HG03097 (cell line): ENCODE measurements around the gene ACBD6.

ENCODE experiments used
- ATAC-seq: cut with Tn5 transposase; IDR thresholded peaks from one replicate; pipeline ENCODE4 v1.9.1; 2021; ENCODE audit not compliant: unreplicated experiment, low FRiP score

Gene ACBD6

DNA sequence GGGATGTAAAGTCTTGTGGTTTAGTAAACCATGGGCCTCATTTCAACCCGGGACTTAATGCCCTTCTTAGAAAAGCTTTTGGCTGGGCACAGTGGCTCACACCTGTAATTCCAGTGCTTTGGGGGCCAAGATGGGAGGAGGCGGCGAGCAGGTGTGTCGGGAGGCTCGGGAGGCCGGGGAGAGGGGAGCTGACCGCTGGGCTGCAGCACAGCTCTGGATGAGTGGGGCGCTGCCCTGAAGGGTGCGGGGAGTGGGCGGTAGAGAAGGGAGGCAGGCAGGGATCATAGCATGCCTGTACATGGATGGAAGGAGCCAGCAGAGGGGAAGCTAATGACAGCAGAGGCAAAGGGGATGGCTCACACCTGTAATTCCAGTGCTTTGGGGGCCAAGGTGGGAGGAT is 241.3 kb downstream of the ACBD6 start:
- ATAC-seq: no peak

DNA sequence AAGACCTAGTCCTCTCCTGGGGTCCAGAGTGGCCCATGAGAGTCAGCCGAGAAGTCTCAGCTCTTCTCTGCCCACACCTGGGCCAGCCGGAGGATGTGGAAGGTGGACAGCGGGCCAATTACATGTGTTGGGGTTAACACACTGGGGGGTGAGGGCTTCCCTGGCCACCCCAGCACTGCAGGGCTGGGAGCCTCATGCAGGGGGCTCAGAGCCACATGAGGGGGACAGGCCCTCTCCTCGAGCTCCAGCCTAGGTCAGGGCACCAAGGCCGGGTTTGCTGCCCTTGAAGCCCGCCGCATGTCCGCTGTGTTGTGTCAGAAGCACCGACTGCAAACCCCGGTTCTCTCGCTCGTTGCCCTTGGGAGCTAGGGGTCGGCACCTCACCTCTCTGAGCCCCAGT is 241.8 kb downstream of the ACBD6 start:
- no peak for ATAC-seq

DNA sequence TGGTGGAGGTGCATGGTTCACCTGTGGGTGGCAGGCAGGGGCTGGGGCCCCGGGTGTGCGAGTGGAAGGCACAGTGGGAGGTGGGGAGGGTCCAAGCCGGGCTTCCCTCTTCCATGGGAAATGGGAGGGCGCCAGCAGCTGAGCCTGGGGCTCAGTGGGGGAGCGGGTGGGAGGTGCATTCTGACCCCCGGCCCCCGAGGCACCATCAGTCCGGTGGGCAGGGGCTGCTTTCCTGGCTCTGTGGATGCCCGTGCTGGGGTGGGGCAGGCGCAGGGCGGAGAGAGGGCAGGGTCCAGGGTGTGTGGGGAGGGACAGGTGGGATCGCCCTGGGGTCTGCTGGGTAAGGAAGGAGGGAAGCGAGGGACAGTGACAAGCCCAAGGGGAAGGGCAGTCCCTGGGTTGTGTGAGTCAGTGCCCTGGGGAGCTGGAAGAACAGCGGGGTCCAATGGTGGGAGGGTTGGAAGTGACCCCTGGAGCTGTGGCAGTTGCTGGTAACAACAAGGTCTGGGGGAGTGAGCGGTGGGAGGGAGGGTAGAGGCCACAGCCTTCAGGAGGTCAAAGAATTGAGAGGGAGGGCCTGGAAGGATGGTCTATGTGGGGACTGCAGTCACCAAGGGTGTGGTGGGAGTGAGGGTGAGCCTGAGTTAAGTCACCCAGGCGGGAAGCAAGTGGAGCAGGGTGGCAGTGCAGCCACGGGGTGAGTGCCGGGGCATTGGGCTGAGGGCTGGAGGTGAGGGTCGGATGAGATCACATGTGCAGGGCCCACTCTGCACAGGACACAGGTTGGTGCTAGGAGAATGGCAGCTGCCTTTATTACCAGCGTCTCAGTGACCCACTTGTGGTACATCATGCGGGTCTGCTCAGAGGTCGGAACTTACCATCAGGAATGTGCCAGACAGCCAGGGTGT is 242.7 kb downstream of the ACBD6 start:
- ATAC-seq: no peak

DNA sequence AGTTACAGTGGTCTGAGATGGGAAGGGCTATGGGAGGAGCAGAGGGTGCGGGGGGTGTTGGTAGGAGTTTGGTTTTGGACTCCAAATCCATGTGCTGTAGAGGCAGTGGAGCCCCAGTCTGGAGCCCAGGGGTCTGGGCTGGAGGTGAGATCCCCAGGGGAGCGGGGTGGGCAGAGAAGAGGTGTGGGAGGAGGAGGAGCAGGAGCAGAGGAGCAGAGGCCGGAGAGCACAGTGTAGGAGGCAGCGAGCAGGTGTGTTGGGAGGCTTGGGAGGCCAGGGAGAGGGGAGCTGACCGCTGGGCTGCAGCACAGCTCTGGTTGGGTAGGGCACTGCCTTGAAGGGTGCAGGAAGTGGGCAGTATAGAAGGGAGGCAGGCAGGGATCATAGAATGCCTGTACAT is 243.4 kb downstream of the ACBD6 start:
- ATAC-seq: no peak

DNA sequence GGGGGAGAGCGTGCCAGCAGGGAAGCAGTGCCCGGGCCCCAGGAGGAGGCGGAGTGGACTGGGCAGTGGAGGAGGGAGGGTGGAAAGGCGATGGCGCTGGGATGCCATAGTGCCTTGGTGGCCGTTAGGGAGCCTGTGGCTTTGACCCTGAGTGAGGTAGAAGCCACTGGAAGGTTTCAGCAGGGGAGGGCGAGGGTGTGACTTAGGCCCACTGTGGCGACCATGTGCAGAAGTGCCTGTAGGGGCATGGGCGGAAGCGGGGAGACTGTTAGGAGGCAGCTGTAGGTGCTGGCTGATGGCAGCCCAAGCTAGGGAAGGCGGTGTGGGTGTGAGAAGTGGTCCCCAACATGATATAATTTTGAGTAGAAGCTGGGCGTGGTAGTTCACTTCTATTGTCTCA is 244.1 kb downstream of the ACBD6 start:
- no peak for ATAC-seq

DNA sequence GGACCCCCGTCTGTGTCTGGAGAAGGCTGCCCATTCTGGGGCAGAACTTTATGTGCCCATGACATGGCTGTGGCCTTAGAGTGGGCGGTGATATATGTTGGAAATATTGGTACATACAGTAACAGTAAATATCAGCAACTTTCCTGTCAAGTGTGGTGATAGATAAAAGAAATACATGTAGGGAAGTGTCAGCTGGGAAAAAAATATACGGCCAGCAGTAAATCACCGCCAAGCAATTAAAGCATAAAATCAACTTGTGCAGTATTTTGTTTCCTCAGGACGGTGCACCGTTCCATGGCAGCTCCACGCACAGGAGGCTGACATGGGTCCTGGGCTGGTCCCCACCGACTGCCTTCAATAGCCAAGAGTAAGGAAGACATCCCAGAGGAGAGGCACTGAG is 244.9 kb downstream of the ACBD6 start:
- no peak for ATAC-seq

DNA sequence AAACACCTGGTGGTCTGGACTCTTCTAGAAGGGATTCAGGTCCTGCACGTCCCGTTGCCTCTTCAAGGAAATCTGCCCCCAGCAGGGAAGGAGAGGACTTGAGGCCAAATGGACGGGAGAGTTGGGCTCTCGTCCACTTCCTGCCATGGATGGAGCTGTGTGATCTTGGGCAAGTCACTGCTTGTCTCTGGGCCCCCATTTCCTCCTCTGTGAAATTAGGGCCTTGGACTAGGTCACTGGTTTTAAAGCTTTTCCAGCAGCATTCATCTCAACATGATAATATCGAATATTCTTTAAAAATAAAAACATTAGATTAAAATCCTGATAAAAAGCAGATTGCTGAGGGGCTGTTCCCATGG is 245.4 kb downstream of the ACBD6 start:
- no peak for ATAC-seq

DNA sequence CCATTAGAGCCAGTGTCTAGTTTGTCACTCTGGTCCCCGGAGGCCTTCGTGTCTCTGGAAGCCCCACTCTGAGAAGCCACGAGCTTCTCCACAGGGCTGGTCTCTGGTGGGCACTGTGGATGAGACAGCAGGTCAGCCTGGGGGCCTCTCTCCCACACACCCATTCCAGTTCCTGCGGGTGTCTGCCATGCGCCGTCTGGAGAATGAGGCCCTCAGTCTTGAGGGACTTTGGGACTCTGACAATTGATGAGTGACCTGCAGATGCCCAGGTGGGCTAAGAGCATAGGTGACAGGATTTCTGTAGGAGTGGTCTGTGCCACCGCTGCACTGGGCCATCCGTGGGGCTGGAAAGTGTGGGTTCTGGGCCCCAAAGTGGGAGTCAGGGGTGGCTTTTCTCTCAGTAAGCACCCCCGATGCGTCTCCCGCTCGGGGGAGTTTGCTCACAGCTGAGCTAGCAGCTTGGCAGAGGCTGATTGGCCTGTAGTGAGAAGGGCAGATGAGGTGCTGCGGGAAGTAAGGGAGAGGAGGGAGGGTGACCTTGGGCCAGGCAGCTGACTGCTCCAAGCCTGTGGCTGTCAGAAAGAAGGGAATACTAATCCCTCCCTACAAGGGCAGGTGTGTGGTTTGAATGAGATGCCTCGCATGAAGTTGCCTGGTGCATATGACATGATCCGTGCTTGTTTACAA is 245.9 kb downstream of the ACBD6 start:
- no peak for ATAC-seq

DNA sequence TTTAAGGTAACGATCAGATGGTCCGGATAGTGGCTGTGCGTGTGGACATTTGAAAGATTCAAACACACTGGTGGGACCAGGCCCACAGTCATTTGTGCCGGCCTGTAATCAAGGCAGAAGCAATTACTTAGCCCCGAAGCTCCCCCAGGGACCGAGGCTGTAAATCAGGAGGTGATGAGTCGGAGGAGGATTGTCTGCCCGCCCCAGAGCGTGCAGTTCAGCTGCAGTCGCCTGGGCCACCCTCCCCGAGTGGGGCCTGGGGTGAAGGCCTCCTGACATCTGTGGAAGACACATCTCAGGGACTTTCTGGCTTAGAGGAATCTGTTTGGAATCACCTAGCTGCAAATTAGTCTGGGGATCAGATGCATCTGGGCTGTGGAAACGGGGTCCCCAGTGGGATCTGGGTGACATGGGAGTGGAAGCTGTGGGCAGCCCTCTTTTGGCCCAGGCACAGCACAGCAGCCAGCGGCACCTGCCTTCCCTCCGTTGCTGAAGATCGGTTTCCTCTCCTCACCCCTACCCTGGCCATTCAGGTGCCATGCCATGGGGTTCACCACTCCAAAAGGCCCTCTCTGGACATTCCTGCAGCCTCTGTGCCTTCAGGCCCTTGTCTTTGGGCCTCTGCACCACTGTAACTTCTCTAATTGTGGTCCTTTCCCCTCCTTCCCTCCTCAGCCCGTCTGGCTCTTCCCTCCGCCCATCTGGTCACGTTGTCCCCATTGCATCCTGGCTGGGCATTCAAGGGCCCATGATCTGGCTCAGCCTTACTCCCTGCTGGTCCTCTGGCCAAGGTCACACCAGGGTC is 246.6 kb downstream of the ACBD6 start:
- ATAC-seq: no peak

DNA sequence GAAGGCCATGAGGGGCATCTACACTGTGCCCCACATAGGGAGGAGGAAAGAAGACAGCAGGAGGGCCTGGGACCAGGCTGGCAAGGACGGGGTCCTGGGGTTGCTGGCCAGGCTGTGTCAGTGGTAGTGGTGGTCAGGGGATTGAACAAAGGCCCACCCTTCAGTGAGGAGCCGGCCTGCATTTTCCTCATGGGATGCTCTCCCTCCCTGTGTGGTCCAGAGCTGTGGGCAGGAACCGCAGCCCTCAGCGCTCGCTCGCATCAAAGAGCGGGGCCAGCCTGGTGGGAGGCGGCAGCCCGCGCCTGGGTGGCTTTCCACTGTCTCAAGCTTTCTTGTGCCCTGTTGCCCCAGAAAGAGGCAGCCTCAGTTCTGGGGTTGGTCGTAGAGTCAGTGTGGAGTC is 247.5 kb downstream of the ACBD6 start:
- ATAC-seq: no peak

DNA sequence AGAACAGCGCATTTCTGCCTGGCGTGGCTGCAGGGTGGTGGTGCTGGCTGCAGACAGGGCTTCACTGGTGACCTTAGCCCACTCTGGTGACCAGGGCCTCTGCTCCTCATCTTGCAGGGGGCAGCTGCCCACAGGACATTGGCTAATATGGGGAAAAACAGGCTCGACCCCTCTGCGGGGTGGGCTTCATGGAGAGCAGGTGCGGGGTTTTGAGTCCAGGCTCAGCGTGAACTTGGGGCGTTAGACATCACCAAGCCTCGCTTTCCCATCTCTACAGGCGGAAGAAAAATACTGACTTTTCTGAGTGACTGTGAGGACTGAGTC is 247.9 kb downstream of the ACBD6 start:
- no peak for ATAC-seq

DNA sequence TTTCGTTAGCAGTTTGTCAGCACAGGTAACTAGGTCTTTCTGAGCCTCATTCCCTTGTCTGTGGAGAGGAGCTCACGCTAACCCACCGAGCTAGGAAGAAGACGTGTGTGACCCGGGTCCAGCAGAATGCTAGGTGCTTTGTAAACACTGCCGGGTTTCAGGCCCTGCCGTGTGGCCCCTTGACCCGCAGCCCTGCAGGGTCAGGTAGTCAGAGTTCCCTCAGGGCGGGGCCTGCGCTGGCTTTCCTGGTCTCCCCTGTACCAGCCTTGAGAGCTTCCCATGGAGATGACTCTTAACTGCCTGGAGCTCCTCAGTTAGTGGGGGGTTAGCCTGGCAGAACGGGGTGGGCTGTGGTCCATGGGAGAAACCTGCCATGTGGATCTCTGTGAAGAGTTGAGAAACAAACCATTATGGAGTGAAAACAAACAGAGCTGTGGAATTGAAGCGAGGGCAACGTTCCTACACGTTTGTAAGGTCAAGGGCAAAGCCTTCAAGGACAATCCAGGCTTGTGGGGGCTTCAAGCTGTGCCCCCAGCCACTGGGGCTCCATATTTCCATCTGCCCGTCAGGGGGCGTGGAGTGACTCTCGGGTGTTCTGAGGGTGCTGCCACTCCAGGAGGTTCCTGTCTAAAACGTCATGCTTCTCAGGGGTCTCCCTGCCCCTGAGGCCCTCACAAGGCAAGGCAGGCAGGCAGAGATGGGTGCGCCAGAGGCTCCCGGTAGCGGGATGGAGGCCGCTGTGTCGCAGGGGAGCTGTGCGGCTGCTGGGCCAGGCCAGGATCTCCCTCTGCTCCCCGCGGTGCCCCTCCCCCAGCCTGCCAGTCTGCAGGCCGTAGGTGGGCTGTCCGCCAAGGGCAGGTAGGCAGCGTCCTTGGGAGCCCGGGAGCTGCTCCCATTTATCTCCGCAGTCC is 248.5 kb downstream of the ACBD6 start:
- ATAC-seq: no peak

DNA sequence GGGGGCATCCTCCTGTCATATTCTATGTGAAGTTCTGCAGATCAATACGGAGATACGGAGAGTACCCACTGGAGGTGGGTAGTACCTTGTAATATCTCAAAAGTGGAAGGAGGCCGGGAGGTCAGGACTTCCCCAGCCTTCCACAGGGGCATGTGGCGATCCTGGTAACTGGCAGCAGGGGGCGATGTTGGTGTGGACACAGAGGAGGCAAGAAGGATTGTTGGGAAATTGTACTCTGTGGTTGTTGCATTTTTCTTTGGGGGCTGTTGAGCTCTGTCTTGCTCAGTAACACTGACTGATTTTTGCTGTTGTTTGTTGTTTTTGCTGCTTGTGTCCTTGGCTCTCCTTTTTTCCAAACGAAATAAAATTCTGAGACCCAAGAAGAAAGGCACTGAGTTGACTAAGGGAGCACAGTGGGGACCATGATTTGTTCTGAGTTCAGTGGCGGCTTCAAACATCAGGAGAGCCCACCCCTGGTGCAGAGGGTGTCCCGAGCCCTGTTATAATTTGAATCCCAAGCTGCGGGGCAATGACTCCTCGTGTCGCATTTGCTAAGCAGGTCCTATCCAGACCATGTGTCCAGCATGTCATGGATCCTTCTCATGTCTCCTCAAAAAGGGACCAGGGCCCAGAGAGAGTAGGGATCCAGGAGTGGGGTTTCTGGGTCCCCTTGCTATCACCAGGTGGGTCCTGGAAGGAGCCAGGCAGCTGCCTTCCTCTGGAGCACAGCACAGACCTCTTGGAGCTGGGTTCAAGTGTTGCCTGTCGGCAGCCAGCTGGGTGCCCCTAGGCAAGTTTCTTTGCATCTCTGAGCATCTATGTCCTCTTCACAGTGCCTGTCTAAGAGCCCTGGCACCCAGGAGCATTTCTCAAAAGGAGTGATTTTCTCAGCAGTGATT is 249.5 kb downstream of the ACBD6 start:
- peak; percentile 56 for ATAC-seq

DNA sequence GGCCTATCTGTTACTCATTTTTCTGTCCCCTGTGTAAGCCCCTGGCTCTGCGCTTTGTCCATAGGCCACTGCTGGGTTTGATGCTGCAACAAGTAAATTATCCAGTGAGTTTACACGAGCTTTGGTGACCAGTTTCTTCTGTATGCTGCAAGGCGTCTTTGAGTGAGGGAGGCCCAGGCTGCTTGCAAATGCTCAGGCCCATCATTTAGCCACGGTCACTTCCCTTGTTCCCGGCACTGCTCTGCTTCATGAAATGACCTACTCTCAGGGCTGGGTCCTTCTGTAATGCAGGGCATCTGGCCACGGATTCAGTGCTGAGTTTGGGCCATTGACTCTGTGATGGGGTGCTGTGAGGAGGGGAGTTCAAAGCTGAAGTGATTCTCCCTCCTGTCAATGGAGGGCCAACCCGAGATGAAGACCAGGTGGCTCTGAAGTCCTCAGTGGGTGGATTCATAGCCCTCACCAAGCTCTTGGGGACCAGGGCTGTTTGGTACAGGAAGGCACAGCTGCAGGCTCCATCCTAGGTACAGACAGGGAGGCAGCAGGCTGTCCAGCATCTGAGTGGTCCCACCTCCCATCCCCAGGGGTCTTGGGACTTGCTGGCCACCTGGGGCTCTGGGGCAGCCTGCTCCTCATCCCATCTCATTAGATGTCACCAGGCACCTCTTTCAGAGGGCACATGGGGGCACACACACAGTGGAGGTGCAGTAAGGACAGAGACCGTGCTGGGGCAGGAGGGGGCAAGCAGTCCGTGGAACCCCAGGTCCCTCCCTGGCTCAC is 250.7 kb downstream of the ACBD6 start:
- no peak for ATAC-seq

DNA sequence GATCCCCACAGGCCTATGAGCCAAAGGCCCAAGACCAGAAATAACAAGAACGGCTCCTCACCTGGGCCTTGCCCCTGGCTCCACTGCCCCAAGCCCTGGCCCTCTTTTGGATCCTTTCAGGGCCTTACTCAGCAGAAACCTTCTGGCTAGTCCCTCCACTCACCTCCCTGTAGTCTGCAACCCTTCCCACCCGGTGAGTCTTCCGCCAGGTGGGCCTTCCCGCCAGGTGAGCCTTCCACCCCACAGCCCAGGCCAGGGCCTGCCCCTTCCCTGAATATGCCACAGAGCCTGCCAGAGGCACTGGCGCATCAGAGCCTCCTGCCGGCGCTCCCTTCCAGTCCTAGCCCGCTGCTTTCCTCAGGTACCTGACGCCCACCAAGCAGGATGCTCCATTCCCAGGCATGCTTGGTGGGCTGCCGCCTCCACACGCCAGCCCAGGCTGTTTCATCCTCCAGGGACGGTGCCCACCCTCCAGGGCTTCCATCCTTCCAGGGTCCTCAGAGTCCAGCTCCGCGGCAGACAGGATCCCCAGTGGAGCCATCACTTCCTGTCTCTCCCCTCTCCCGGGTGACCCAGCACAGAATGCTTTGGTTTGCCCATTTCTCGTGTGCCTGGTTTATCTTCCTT is 251.4 kb downstream of the ACBD6 start:
- no peak for ATAC-seq

DNA sequence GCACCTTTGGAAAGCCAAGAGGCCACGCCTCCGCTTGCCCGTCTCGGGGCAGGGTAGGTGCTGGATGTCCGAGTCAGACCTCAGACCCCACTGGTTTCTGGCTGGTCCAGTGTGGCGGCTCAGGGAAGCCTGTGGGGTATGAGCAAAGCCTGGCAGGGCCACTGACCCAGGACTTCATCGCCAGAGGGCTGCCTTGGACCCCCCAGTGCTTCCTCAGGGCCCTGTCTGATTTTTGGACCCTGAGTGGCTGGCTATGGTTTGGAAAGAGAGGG is 251.9 kb downstream of the ACBD6 start:
- ATAC-seq: no peak

DNA sequence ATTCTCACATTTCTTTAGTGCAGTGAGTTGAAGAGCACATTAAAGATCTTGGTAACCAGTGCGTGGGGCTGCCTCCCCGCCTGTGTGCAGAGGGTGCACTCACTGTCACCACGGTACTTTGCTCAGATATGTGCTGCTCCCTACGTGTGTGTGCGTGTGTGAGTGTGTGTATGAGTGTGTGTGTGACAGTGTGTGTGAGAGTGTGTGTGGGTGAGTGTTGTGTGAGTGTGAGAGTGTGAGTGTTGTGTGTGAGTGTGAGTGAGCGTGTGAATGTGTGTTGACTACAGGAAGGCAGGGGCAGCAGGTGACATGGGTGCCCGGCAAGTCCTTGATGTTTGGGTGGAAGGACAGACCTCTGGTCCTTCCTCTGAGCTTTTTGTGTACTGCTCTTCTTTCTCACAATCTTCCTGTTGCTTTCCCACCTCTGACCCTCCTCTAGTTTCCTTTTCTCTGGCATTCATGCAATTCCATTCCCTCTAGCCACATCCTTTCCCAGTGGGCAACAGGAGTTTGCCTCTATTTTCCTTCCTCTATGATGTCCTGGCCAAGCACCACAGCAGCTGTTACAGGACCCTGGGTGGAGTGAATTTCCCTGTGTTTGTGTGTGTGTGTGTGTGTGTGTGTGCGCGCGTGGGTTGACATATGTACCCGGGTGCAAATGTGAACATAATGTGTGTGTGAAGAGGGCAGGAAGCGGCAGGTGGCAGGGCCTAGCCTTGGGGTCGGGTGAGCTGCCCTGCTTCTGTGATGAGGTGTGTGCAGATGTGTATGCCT is 252.5 kb downstream of the ACBD6 start:
- no peak for ATAC-seq
